Skeletal muscle satellite cell (primary cell): ENCODE data around the gene MCIDAS. TPM values are rescaled to one million over a fixed set of nuclear protein-coding genes. Genes with fewer than 3 reads are reported as not detected.

Experiments used
- H3K27me3 ChIP-seq: 2 replicates; pipeline ENCODE4 v1.7.0; 2013; ENCODE audit warnings: low read length; ENCODE audit not compliant: control insufficient read depth, insufficient read depth
- H3K36me3 ChIP-seq: 2 replicates; pipeline ENCODE4 v1.7.0; 2013; ENCODE audit warnings: mild to moderate bottlenecking, control low read depth, low read length; ENCODE audit not compliant: insufficient read depth
- H3K4me1 ChIP-seq: 2 replicates; pipeline ENCODE4 v1.7.0; 2013; ENCODE audit warnings: low read length; ENCODE audit not compliant: control insufficient read depth, insufficient read depth
- H3K4me2 ChIP-seq: 2 replicates; pipeline ENCODE4 v1.7.0; 2013; ENCODE audit warnings: mild to moderate bottlenecking, low read length
- H3K4me3 ChIP-seq: 2 replicates; pipeline ENCODE4 v1.7.0; 2013; ENCODE audit warnings: low read length
- H3K9ac ChIP-seq: 2 replicates; pipeline ENCODE4 v1.7.0; 2013; ENCODE audit warnings: mild to moderate bottlenecking, low read depth, low read length, moderate library complexity
- H3K9me3 ChIP-seq: replicated peaks from 2 replicates; pipeline ENCODE4 v1.7.0; 2013; ENCODE audit warnings: mild to moderate bottlenecking, control low read depth, low read length
- total RNA-seq: library from RNA; depleted of rRNA; stranded (reverse); fragments of >200 nt; gene quantifications from 2 replicates; pipeline ENCODE4 v1.2.3, GENCODE V29; 2012; rRNA removed

MCIDAS gene
- total RNA-seq = 0.25 TPM in 1 of 2 replicates, not detected in the other

GRCh38 chr5:55226934-55227663, at the start of gene MCIDAS:
Gene MCIDAS (minus strand): TSS chr5:55227315. CDS start chr5:55227138, 177 bp downstream.
- Histone ChIP-seq H3K9me3 (no peaks in the 10 kb centered on the region), H3K36me3 (no peaks in the 10 kb centered on the region), H3K4me1 (peaks cover 20% of the 10 kb centered on the region), H3K4me2 (peak within 1 kb of the TSS; percentile 93), H3K4me3 (peak within 1 kb of the TSS; percentile 68), H3K27me3 (peaks cover 93% of the 10 kb centered on the region), H3K9ac (no peak within 1 kb of the TSS)

- no peaks in the 10 kb centered on the region for H3K9me3 ChIP-seq
- no peak overlapping the region for H3K9ac ChIP-seq
- H3K4me1 ChIP-seq = peaks cover 9% of the 10 kb centered on the region
- H3K4me3 ChIP-seq = no peak overlapping the region
- no peak overlapping the region for H3K4me2 ChIP-seq
- peaks cover 68% of the 10 kb centered on the region for H3K36me3 ChIP-seq
- H3K27me3 ChIP-seq = no peaks in the 10 kb centered on the region
Measured at GRCh38 chr5:55276771-55277170, 49.7 kb upstream of the MCIDAS start.

- Histone ChIP-seq H3K36me3 (peaks cover 72% of the 10 kb centered on the region), H3K9me3 (no peaks in the 10 kb centered on the region)
Measured at GRCh38 chr5:55258339-55258738, 31.2 kb upstream of the MCIDAS start.

GRCh38 chr5:55254802-55255201, 27.7 kb upstream of the MCIDAS start:
- no peaks in the 10 kb centered on the region for H3K4me1 ChIP-seq
- no peak overlapping the region for H3K4me3 ChIP-seq
- no peak overlapping the region for H3K9ac ChIP-seq
- H3K27me3 ChIP-seq = no peaks in the 10 kb centered on the region
- H3K36me3 ChIP-seq = peaks cover 47% of the 10 kb centered on the region
- no peak overlapping the region for H3K4me2 ChIP-seq
- no peaks in the 10 kb centered on the region for H3K9me3 ChIP-seq

More at GRCh38 chr5:55258339-55258738, 31.2 kb upstream of the MCIDAS start:
- no peak overlapping the region for H3K4me3 ChIP-seq
- no peak overlapping the region for H3K9ac ChIP-seq
- H3K4me2 ChIP-seq = no peak overlapping the region
- H3K27me3 ChIP-seq = no peaks in the 10 kb centered on the region
- no peaks in the 10 kb centered on the region for H3K4me1 ChIP-seq

- H3K27me3 ChIP-seq = no peaks in the 10 kb centered on the region
- no peak overlapping the region for H3K4me2 ChIP-seq
- H3K9me3 ChIP-seq = no peaks in the 10 kb centered on the region
- no peak overlapping the region for H3K9ac ChIP-seq
- H3K4me3 ChIP-seq = no peak overlapping the region
- no peaks in the 10 kb centered on the region for H3K4me1 ChIP-seq
- peaks cover 9% of the 10 kb centered on the region for H3K36me3 ChIP-seq
Measured at GRCh38 chr5:55250064-55250463, 22.9 kb upstream of the MCIDAS start.

GRCh38 chr5:55241746-55242145, 14.6 kb upstream of the MCIDAS start:
- Histone ChIP-seq H3K27me3 (peaks cover 26% of the 10 kb centered on the region), H3K9me3 (no peaks in the 10 kb centered on the region), H3K4me1 (no peaks in the 10 kb centered on the region), H3K4me3 (no peak overlapping the region), H3K36me3 (no peaks in the 10 kb centered on the region), H3K4me2 (no peak overlapping the region), H3K9ac (no peak overlapping the region)

- Histone ChIP-seq H3K9ac (no peak overlapping the region), H3K36me3 (no peaks in the 10 kb centered on the region), H3K9me3 (no peaks in the 10 kb centered on the region), H3K4me3 (no peak overlapping the region), H3K27me3 (peaks cover 45% of the 10 kb centered on the region), H3K4me2 (no peak overlapping the region), H3K4me1 (peaks cover 18% of the 10 kb centered on the region)
Measured at GRCh38 chr5:55236800-55237199, 9.7 kb upstream of the MCIDAS start.

GRCh38 chr5:55234121-55234700, 7.1 kb upstream of the MCIDAS start:
- H3K9ac ChIP-seq = peak overlapping the region; percentile 34
- H3K27me3 ChIP-seq = peaks cover 56% of the 10 kb centered on the region
- H3K4me2 ChIP-seq = peak overlapping the region; percentile 91
- no peaks in the 10 kb centered on the region for H3K36me3 ChIP-seq
- no peaks in the 10 kb centered on the region for H3K9me3 ChIP-seq
- peaks cover 23% of the 10 kb centered on the region for H3K4me1 ChIP-seq
- peak overlapping the region; percentile 70 for H3K4me3 ChIP-seq

GRCh38 chr5:55232985-55233928, 6.1 kb upstream of the MCIDAS start, which contains the start of gene CCNO:
Gene CCNO (minus strand): TSS chr5:55233608. CDS start chr5:55233523, 85 bp downstream.
- Histone ChIP-seq H3K4me3 (peak within 1 kb of the TSS; percentile 70), H3K4me1 (peaks cover 23% of the 10 kb centered on the region), H3K36me3 (no peaks in the 10 kb centered on the region), H3K4me2 (peak within 1 kb of the TSS; percentile 91), H3K9ac (peak within 1 kb of the TSS; percentile 34), H3K27me3 (peaks cover 62% of the 10 kb centered on the region), H3K9me3 (no peaks in the 10 kb centered on the region)

- H3K36me3 ChIP-seq = no peaks in the 10 kb centered on the region
- no peaks in the 10 kb centered on the region for H3K9me3 ChIP-seq
- H3K4me1 ChIP-seq = peaks cover 26% of the 10 kb centered on the region
- peak overlapping the region; percentile 34 for H3K9ac ChIP-seq
- peaks cover 66% of the 10 kb centered on the region for H3K27me3 ChIP-seq
- H3K4me2 ChIP-seq = peak overlapping the region; percentile 91
- peak overlapping the region; percentile 70 for H3K4me3 ChIP-seq
Measured at GRCh38 chr5:55232271-55232984, 5.3 kb upstream of the MCIDAS start.

GRCh38 chr5:55231919-55232270, 4.8 kb upstream of the MCIDAS start:
- Histone ChIP-seq H3K36me3 (no peaks in the 10 kb centered on the region), H3K9me3 (no peaks in the 10 kb centered on the region), H3K4me1 (peaks cover 31% of the 10 kb centered on the region), H3K4me2 (peak overlapping the region; percentile 91), H3K4me3 (peak overlapping the region; percentile 70), H3K9ac (no peak overlapping the region), H3K27me3 (peaks cover 65% of the 10 kb centered on the region)
